HCT116 (cell line): ENCODE data around the gene FAM124B. TPM values are rescaled to one million over a fixed set of nuclear protein-coding genes. Genes with fewer than 3 reads are reported as not detected.

Experiments used
- ATAC-seq: fragments of 200-7000 bp; cut with Tn5 transposase; 2 replicates; pipeline ENCODE4 v1.9.1; 2020; ENCODE audit warnings: mild to moderate bottlenecking, moderate library complexity
- BruUV-seq: library from RNA; stranded (reverse); fragments of 400-500 nt; replicated peaks from 2 replicates; lab custom pipeline; 2021; lab: Mats Ljungman, UMichigan
- CTCF ChIA-PET: fragments of 300-600 bp; sonication (Branson Sonifier 250); formaldehyde crosslinking; loops from one replicate; lab custom pipeline; 2021; ENCODE audit warnings: antibody characterized with exemption; lab: Charles Lee
- POLR2A ChIA-PET: fragments of 300-600, 350-600 bp; sonication (Branson Sonifier 250); formaldehyde crosslinking; loops from one replicate; lab custom pipeline; 2021; ENCODE audit warnings: antibody characterized with exemption; lab: Charles Lee
- RAD21 ChIA-PET, 2 experiments: fragments of 300-600 bp; sonication (Branson Sonifier 250); formaldehyde crosslinking; loops; one replicate each; lab custom pipeline; 2023; ENCODE audit warnings: low total read pairs in 2 of 2; ENCODE audit not compliant: uncharacterized antibody in 2 of 2, unreplicated experiment in 2 of 2, low non-redundant PET in 1 of 2; lab: Charles Lee
- DNase-seq: peaks from one replicate; pipeline ENCODE4 v3.0.0-alpha.2; 2010; ENCODE audit warnings: low read depth, low spot score
- H2AFZ ChIP-seq: fragments of 200-600 bp; shearing (Covaris generic), sonication (generic); 2 replicates; pipeline ENCODE4 v1.6.1; 2017; ENCODE audit warnings: low read depth, mixed run types, mixed read lengths, antibody characterized with exemption, low read length; ENCODE audit not compliant: poor library complexity, severe bottlenecking
- H3K27ac ChIP-seq: 2 replicates; pipeline ENCODE4 v1.5.1; 2012; ENCODE audit warnings: low read depth, low read length
- H3K27me3 ChIP-seq: fragments of 200-600 bp; sonication (generic); 2 replicates; pipeline ENCODE4 v1.6.1; 2016; ENCODE audit warnings: mixed run types, low read length, mixed read lengths; ENCODE audit not compliant: insufficient read depth
- H3K36me3 ChIP-seq, 2 experiments: fragments of 200-500 bp in 1 of 2; fragments of 200-600 bp in 1 of 2; sonication (Bioruptor generic) in 1 of 2; sonication (generic) in 1 of 2; 2 replicates each; pipeline versions ENCODE4 v1.5.1 to v1.6.1; 2014 to 2016; ENCODE audit warnings: low read length in 2 of 2, inconsistent platforms in 1 of 2, mixed read lengths in 1 of 2, mixed run types in 1 of 2; ENCODE audit not compliant: insufficient read depth in 2 of 2, control insufficient read depth in 1 of 2
- H3K4me1 ChIP-seq, 2 experiments: fragments of 200-600 bp in 1 of 2; sonication (generic) in 1 of 2; 2 replicates each; pipeline versions ENCODE4 v1.5.1 to v1.6.1; 2012 to 2017; ENCODE audit warnings: low read length in 2 of 2, inconsistent platforms in 1 of 2, mild to moderate bottlenecking in 1 of 2, mixed read lengths in 1 of 2, mixed run types in 1 of 2, moderate library complexity in 1 of 2; ENCODE audit not compliant: insufficient read depth in 2 of 2, control insufficient read depth in 1 of 2
- H3K4me2 ChIP-seq: fragments of 200-600 bp; sonication (generic); 2 replicates; pipeline ENCODE4 v1.6.1; 2017; ENCODE audit warnings: mixed run types, low read length, mixed read lengths
- H3K4me3 ChIP-seq, 2 experiments: fragments of 200-600 bp in 1 of 2; sonication (generic) in 1 of 2; replicated peaks in 1 of 2; 2 replicates each; pipeline ENCODE4 v1.5.1; 2011 to 2016; ENCODE audit warnings: low read length in 2 of 2, control low read depth in 1 of 2, low read depth in 1 of 2, mild to moderate bottlenecking in 1 of 2, mixed read lengths in 1 of 2, mixed run types in 1 of 2
- H3K79me2 ChIP-seq: fragments of 200-600 bp; sonication (generic); 2 replicates; pipeline ENCODE4 v1.6.1; 2017; ENCODE audit warnings: mild to moderate bottlenecking, mixed run types, low read length, moderate library complexity, mixed read lengths; ENCODE audit not compliant: insufficient read depth
- H3K9ac ChIP-seq: fragments of 200-600 bp; sonication (generic); 2 replicates; pipeline ENCODE4 v1.6.1; 2016; ENCODE audit warnings: low read length, mixed read lengths
- H3K9me2 ChIP-seq: fragments of 200-600 bp; sonication (generic), shearing (Covaris generic); 2 replicates; pipeline ENCODE4 v1.6.1; 2017; ENCODE audit warnings: mixed run types, mild to moderate bottlenecking, moderate library complexity; ENCODE audit not compliant: insufficient read depth
- H3K9me3 ChIP-seq, 2 experiments: fragments of 200-500 bp in 1 of 2; fragments of 200-600 bp in 1 of 2; sonication (Bioruptor generic) in 1 of 2; sonication (generic) in 1 of 2; 2 replicates each; pipeline ENCODE4 v1.6.1; 2014 to 2017; ENCODE audit warnings: low read length in 2 of 2, mixed read lengths in 2 of 2, inconsistent platforms in 1 of 2, low read depth in 1 of 2, mild to moderate bottlenecking in 1 of 2, mixed run types in 1 of 2, moderate library complexity in 1 of 2; ENCODE audit not compliant: control insufficient read depth in 1 of 2, insufficient read depth in 1 of 2
- H4K20me1 ChIP-seq: fragments of 200-600 bp; sonication (generic), shearing (Covaris generic); 2 replicates; pipeline ENCODE4 v1.6.1; 2017; ENCODE audit warnings: mixed run types, mild to moderate bottlenecking, moderate library complexity; ENCODE audit not compliant: insufficient read depth
- MAX ChIP-seq: IDR thresholded peaks from 2 replicates; pipeline ENCODE4 v1.6.1; 2012
- POLR2A ChIP-seq: IDR thresholded peaks from 2 replicates; pipeline ENCODE4 v1.7.0; 2011; ENCODE audit warnings: borderline replicate concordance; ENCODE audit not compliant: insufficient read depth, insufficient read length; ENCODE audit errors: extremely low read depth
- ZNF274 ChIP-seq: fragments of 200-500 bp; sonication (Bioruptor generic); IDR thresholded peaks from 2 replicates; pipeline ENCODE4 v1.6.1; 2014; ENCODE audit warnings: mild to moderate bottlenecking, low read depth, low read length, inconsistent platforms
- intact Hi-C: fragments of 100-400 bp; cut with micrococcal nuclease; formaldehyde crosslinking; loops from 2 replicates; pipeline ENCODE4 v1.10.0; 2022
- total RNA-seq: library from RNA; stranded (reverse); gene quantifications from one replicate; pipeline ENCODE4 v1.2.1, GENCODE V29; 2021; ENCODE audit not compliant: unreplicated experiment
- TF ChIP-seq, protein P1 (sequence below): IDR thresholded peaks from 2 replicates; pipeline ENCODE4 v1.6.1; 2011; ENCODE audit warnings: mild to moderate bottlenecking, low read length, moderate library complexity; ENCODE audit not compliant: insufficient replicate concordance; ENCODE audit errors: extremely low read depth
- TF ChIP-seq, protein P2 (sequence below): IDR thresholded peaks from 2 replicates; pipeline ENCODE4 v1.6.1; 2012; ENCODE audit warnings: low read depth
- TF ChIP-seq, protein P3 (sequence below), 3 experiments: fragments of 200-600 bp in 1 of 3; sonication (generic) in 1 of 3; IDR thresholded peaks in 2 of 3; conservative IDR thresholded peaks in 1 of 3; 2 replicates each; pipeline ENCODE4 v1.5.1; 2012 to 2017; ENCODE audit warnings: low read depth in 2 of 3, low read length in 2 of 3, antibody characterized with exemption in 1 of 3, borderline replicate concordance in 1 of 3, control low read depth in 1 of 3, mild to moderate bottlenecking in 1 of 3, mixed read lengths in 1 of 3, mixed run types in 1 of 3, moderate library complexity in 1 of 3; ENCODE audit not compliant: insufficient read depth in 1 of 3

Gene FAM124B
- total RNA-seq, 1 experiment from 2014 or later: not detected

GRCh38 chr2:224405412-224405811 is 3.5 kb upstream of the FAM124B start:
- no peaks in the 10 kb centered on the region for H3K79me2 ChIP-seq
- ATAC-seq: no peak
- no peak overlapping the region for H3K27ac ChIP-seq
- ChIA-PET RAD21 (no interaction called here), POLR2A (no interaction called here), CTCF (no interaction called here)
- H3K36me3 ChIP-seq: no peaks in the 10 kb centered on the region
- H3K4me3 ChIP-seq: no peak overlapping the region
- H3K4me2 ChIP-seq: no peak overlapping the region
- H2AFZ ChIP-seq: no peak overlapping the region
- no TSS peak for BruUV-seq
- 0 out of 4 replicates have a peak, but pooled peaks cover 0 to 6% of the 10 kb centered on the region in 2 experiments for H3K9me3 ChIP-seq
- H3K9me2 ChIP-seq: no peaks in the 10 kb centered on the region
- no peaks in the 10 kb centered on the region for H3K27me3 ChIP-seq
- H3K9ac ChIP-seq: no peak overlapping the region
- DNase-seq: no peak
- intact Hi-C loops: no loop called here
- H3K4me1 ChIP-seq: no peaks in the 10 kb centered on the region
- TF ChIP-seq MAX (no peak), POLR2A (no peak), ZNF274 (no peak)
- TF ChIP-seq, protein P1, sequence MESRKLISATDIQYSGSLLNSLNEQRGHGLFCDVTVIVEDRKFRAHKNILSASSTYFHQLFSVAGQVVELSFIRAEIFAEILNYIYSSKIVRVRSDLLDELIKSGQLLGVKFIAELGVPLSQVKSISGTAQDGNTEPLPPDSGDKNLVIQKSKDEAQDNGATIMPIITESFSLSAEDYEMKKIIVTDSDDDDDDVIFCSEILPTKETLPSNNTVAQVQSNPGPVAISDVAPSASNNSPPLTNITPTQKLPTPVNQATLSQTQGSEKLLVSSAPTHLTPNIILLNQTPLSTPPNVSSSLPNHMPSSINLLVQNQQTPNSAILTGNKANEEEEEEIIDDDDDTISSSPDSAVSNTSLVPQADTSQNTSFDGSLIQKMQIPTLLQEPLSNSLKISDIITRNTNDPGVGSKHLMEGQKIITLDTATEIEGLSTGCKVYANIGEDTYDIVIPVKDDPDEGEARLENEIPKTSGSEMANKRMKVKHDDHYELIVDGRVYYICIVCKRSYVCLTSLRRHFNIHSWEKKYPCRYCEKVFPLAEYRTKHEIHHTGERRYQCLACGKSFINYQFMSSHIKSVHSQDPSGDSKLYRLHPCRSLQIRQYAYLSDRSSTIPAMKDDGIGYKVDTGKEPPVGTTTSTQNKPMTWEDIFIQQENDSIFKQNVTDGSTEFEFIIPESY: no peak
- TF ChIP-seq, protein P2, sequence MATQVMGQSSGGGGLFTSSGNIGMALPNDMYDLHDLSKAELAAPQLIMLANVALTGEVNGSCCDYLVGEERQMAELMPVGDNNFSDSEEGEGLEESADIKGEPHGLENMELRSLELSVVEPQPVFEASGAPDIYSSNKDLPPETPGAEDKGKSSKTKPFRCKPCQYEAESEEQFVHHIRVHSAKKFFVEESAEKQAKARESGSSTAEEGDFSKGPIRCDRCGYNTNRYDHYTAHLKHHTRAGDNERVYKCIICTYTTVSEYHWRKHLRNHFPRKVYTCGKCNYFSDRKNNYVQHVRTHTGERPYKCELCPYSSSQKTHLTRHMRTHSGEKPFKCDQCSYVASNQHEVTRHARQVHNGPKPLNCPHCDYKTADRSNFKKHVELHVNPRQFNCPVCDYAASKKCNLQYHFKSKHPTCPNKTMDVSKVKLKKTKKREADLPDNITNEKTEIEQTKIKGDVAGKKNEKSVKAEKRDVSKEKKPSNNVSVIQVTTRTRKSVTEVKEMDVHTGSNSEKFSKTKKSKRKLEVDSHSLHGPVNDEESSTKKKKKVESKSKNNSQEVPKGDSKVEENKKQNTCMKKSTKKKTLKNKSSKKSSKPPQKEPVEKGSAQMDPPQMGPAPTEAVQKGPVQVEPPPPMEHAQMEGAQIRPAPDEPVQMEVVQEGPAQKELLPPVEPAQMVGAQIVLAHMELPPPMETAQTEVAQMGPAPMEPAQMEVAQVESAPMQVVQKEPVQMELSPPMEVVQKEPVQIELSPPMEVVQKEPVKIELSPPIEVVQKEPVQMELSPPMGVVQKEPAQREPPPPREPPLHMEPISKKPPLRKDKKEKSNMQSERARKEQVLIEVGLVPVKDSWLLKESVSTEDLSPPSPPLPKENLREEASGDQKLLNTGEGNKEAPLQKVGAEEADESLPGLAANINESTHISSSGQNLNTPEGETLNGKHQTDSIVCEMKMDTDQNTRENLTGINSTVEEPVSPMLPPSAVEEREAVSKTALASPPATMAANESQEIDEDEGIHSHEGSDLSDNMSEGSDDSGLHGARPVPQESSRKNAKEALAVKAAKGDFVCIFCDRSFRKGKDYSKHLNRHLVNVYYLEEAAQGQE: no peak
- TF ChIP-seq, protein P3, sequence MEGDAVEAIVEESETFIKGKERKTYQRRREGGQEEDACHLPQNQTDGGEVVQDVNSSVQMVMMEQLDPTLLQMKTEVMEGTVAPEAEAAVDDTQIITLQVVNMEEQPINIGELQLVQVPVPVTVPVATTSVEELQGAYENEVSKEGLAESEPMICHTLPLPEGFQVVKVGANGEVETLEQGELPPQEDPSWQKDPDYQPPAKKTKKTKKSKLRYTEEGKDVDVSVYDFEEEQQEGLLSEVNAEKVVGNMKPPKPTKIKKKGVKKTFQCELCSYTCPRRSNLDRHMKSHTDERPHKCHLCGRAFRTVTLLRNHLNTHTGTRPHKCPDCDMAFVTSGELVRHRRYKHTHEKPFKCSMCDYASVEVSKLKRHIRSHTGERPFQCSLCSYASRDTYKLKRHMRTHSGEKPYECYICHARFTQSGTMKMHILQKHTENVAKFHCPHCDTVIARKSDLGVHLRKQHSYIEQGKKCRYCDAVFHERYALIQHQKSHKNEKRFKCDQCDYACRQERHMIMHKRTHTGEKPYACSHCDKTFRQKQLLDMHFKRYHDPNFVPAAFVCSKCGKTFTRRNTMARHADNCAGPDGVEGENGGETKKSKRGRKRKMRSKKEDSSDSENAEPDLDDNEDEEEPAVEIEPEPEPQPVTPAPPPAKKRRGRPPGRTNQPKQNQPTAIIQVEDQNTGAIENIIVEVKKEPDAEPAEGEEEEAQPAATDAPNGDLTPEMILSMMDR (IDR thresholded peaks at IDR 0.05 in 2 of 3, conservative IDR thresholded peaks at IDR 0.05 in 1 of 3; ENCODE audit: borderline replicate concordance in 1 of 3, insufficient read depth in 1 of 3, low read depth in 2 of 3, low read length in 2 of 3): no peak
- H4K20me1 ChIP-seq: no peaks in the 10 kb centered on the region
